Measurements from ENCODE around the gene TSPOAP1.

The TSPOAP1 gene

DNA sequence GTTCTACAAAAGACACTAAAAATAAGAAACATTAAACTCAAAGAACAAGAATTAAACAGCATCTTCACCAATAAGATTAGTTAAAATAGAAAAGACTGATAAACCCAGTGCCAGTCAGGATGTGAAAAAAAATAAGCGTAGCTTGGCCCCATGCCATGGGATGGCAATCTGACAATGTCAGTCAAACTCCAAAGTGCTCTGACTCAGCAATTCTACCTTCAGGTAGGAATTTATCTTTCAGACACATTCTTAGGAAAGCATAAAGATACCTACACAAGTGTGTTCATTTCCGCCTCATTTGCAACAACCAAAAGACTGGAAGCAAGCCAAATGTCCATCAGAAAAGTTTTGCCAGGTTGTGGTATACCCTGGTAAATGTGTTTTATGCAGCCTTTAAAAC lies 38.7 kb downstream of the TSPOAP1 start:
- TF ChIP-seq, protein P1, sequence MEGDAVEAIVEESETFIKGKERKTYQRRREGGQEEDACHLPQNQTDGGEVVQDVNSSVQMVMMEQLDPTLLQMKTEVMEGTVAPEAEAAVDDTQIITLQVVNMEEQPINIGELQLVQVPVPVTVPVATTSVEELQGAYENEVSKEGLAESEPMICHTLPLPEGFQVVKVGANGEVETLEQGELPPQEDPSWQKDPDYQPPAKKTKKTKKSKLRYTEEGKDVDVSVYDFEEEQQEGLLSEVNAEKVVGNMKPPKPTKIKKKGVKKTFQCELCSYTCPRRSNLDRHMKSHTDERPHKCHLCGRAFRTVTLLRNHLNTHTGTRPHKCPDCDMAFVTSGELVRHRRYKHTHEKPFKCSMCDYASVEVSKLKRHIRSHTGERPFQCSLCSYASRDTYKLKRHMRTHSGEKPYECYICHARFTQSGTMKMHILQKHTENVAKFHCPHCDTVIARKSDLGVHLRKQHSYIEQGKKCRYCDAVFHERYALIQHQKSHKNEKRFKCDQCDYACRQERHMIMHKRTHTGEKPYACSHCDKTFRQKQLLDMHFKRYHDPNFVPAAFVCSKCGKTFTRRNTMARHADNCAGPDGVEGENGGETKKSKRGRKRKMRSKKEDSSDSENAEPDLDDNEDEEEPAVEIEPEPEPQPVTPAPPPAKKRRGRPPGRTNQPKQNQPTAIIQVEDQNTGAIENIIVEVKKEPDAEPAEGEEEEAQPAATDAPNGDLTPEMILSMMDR (conservative IDR thresholded peaks at IDR 0.05; ENCODE audit: low read length) = no peak
- no peak overlapping the region for H3K4me3 ChIP-seq (ENCODE audit: low read length)
- DNase-seq (ENCODE audit: low read depth) = no peak

DNA sequence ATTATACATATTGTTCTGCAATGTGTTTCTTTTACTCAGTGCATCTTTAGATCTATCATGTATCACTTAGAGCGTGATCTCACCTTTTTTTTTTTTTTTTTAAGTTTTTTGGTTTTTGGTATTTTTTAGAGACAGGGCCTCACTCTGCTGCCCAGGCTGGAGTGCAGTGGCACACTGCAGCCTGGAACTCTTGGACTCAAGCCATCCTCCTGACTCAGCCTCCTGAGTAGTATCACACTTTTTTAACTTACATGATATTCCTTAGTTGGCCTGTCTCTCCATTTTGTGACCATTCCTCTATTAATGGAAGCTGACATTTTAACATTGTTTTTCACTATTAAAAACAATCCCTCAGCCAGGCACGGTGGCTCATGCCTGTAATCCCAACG lies 43.2 kb downstream of the TSPOAP1 start:
- TF ChIP-seq, protein P1 (conservative IDR thresholded peaks at IDR 0.05; ENCODE audit: low read length) = no peak
- peak; percentile 13 for DNase-seq (ENCODE audit: low read depth)
- no peak overlapping the region for H3K4me3 ChIP-seq (ENCODE audit: low read length)

DNA sequence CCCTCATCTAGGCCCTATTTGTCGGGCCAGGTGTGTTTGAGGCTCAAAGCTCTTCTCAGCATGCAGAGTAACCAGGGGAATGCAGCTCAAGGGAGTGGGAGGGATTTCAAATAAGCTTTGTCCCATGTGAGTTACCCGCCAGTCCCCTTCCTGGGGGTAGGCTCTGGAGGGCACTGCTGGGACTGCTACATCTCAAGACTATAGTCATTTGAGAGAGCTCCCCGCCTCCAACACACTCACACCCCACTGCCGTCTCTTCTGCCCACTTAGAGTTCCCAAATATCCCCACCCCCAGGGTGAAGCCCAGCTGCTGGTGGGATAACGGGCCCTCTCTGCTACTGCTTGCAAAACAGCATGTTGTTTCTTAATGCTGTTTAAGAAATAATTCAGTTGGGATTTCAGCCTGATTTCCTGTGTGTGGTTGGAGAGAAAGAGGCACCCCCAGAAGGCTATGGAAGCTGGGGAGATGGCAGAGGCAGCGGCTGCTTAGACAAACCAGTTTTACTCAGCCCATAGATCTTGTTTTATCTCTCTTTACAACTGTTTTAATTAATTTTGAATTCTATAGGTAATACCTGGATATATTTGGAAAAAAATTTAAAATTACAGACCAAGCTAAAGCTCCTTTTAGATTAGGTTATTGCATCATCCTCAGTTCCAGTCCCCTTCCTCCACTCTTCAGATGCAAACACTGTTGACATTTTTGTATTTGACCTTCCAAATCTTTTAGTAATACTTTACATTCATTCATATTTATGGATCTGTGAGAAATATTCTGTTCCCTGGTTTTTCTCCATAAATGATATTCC lies 43.8 kb downstream of the TSPOAP1 start:
- TF ChIP-seq, protein P1 (conservative IDR thresholded peaks at IDR 0.05; ENCODE audit: low read length) = no peak
- DNase-seq (ENCODE audit: low read depth) = no peak
- H3K4me3 ChIP-seq (ENCODE audit: low read length) = no peak overlapping the region

DNA sequence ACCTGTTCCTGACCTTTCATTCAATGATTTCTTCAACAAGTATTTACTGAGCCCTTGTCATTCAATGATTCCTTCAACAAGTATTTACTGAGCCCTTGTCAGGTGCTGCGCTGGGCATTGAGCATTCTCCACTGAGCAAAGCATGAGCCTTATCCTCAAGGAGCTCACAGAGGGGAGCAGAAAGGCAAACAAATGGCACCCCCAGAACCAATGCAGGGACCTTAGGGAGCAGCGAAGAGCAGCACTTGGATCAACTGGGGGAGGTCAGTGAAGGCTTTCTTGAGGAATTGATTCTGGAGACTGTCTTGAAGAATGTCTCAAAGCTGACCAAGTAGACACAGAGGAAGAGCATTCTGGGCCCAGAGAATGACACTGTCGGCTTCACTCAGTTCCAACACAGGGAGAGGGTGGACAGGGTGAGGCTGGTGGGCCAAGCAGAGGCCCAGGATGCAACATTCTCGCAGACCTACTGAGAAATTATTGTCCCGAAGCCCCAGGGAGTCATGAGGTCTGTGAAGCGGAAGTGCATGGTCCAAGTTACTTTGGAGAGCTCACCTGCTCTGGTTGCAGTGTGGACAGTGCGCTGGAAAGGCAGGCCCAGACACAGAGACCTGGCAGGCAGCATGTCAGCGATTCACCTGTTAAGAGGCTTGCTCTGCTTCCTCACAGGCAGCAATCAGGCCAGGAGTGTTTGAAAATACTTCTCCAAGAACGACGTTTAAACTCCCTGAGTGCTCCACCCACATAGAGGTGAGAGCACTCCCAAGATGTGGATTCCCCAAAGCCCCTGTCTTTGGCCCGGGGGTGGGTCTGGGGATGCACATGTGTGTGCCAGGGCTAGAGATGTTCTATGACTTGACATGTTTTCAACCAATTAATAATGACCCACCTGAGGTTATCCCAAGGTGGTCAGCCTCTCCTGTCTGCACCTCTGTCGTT lies 44.7 kb downstream of the TSPOAP1 start:
- DNase-seq (ENCODE audit: low read depth) = no peak
- H3K4me3 ChIP-seq (ENCODE audit: low read length) = no peak overlapping the region
- TF ChIP-seq, protein P1 (conservative IDR thresholded peaks at IDR 0.05; ENCODE audit: low read length) = no peak

DNA sequence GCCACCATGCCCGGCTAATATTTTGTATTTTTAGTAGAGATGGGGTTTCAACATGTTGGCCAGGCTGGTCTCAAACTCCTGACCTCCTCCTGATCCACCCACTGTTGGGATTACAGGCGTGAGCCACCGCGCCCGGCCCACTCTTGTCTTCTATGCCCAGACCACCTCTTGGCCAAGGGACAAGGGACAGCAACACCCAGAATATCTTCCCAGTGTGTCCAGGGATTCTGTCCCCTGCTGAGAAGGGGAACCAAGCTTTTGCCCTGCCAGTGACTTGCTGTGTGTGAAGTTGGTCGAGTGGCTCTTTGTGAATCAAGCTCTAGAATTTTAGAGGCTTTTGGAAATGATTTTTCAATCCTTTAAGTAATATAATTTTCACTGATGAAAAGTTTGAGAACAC lies 46.2 kb downstream of the TSPOAP1 start:
- TF ChIP-seq, protein P1 (conservative IDR thresholded peaks at IDR 0.05; ENCODE audit: low read length) = no peak
- H3K4me3 ChIP-seq (ENCODE audit: low read length) = no peak overlapping the region
- DNase-seq (ENCODE audit: low read depth) = no peak

GRCh38 chr17:58281511-58282011 lies 47.0 kb downstream of the TSPOAP1 start:
- DNase-seq (ENCODE audit: low read depth) = no peak
- TF ChIP-seq, protein P1 (conservative IDR thresholded peaks at IDR 0.05; ENCODE audit: low read length) = no peak
- H3K4me3 ChIP-seq (ENCODE audit: low read length) = no peak overlapping the region

All from AG10803 (cell line).